Measurements from ENCODE around the gene IRF8.

DNA sequence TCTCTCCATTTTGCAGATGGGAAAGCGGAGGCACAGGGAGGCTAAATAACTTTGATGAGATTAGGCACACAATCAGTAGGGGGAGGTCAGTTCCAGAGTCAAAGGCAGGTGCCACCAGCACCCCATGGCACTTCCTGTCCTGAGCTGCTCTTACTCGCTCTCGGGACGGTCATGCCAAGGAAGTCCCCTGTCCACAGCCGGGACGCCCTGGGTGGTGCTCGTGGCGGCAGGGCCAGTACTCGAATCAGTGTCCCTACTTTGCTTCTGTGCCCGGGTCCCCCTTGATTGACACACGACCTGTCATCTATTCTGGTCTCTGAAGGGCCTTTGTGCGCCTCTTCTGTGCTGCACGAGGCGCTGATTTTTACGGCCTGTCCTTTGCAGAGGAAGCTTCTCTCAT, 31.3 kb downstream of the IRF8 start:
- TF ChIP-seq POLR2A (IDR thresholded peaks at IDR 0.05; ENCODE audit: low read length) = no peak
- no peak for TF ChIP-seq GATA1 (IDR thresholded peaks at IDR 0.05; ENCODE audit: low read depth, low read length)

Data from erythroblast (primary cell).